NCI-H187 (cell line): ENCODE data around the gene VEGFC.

Source experiments
- DNase-seq, 2 experiments: peaks; one replicate each; lab custom pipeline; 2025; lab: John Stamatoyannopoulos, UW

Gene VEGFC

DNA sequence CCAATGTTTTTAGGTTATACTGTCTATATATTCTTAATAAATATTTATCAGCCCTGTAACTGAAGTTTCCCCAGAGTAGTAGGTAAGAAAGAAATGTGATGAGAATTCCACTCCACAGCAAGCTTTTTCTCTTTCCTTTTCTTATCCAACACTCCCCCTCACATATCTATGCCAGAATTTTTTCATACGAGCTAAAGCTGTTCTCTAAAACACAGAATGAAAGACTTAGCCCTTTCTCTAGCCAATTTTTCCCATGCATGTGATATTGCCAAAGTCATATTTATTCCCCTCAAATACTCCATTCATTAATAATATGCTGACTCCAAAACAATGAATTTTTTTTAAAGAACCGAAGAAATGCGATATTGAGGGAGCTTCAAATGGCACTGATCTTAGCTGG is 32.3 kb downstream of the VEGFC start:
- DNase-seq, result no peak

DNA sequence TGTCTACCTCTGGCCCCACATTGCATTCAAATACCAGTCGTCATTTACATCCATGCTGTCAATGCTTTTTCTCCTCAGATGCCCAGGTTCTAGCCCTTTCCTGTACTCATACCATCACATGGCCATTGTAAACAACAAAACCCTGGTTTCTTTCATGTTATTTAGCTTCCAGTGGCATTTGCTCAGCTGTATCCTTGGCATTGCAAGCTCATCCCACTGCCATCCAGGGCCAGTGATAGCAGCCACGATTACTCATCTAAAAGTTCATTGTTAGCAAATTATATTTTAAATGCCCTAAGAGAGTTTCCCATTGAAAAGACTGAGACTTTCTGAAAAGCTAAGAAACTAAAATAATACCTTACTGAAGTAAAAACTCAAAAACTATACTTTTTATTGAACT is 34.0 kb downstream of the VEGFC start:
- no peak for DNase-seq

DNA sequence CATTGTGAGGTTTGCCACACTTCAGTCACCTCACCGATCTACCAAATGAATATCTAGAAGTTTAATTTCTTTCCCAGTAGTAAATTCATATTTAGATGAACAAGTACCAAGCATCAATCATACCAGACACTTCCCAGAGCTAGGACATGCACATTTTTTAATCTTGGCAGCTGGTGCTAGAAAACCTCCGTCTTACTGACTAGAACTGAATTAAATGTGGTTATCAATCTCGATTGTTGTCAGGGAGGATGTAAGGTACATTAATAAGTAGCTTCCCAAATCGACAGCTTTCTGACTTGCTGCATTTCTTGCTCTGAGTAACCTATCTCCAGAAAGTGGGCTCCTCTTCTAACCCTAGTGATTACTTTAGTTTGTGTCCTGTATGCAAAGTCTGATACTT is 34.4 kb downstream of the VEGFC start:
- no peak for DNase-seq

DNA sequence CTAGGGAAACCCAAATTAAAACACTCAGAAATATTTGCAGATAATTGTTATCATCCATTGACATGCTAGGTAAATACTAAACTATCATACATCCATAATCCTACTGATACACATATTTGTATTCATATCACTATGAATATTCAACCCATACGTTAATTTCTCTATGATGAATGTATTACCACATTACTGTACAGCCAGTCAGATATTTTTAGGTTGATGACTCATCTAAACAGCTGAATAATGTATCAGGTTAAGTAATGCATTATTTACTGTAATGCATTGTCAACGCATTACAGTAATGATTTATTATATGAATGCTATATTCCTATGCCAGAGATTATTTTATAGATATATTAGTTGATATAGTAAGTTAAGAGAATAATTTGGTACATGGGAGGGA is 37.1 kb downstream of the VEGFC start:
- no peak for DNase-seq

DNA sequence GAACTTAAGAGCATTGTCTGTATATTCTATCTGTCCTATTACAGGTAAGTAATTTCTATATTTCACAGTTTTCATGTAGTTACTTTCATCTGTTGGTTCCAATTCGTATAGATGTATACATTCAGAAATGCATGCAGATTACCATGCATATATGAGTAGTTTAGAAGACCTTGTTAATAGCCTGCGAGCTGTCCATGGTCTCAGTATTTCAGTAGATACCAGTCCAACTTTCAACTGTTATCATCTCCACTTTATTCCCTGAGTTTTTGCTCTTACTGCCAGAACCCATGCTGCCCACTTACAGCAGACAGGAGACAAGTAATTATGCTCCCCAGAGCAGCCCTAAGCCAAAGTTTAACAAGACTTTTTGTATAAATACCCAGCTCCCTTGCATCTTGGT is 37.7 kb downstream of the VEGFC start:
- no peak for DNase-seq

DNA sequence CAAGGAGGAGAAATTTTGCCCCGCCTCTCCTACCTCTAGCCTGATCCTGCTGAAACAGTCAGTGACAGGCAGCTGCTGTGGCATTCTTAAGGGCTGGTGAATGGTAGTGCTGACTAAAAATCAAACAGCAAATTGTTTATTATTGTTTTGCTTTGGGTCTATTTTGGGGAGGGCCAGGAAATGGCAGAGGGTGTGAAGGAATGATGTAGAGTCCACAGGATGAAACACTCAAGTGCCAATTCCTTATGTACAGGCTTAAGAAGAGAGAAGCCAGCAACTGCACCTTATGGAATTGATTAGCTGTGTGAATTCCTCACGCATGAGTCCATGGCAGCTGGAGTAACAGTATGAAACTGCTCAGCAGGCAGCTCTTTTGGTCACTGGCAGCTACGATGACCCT is 39.7 kb downstream of the VEGFC start:
- DNase-seq, result no peak

DNA sequence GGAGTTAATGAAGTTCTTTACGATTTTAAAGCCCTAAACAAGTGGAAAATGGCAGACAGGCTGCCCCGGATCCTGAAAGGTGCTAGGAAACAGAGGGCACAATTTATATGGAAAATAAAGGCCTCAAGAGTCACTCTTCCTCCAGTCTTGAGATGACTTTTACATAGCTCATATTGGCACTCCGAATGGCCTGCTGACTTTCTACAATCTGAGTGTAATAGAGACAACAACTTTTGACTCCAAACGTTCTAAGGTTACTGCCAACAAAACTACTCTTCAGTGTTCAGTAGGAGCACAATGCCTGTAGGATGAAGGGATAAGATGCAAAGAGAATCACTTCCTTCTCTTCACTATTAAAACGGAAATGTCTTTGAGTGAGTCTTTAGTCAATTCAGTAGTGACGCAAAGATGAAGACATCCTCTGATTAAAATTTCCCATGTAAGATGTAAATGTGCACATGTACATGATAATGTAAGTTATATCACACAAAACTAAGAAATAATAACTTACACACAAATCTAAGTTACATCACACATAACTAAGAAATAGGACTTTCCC is 40.5 kb downstream of the VEGFC start:
- no peak for DNase-seq

DNA sequence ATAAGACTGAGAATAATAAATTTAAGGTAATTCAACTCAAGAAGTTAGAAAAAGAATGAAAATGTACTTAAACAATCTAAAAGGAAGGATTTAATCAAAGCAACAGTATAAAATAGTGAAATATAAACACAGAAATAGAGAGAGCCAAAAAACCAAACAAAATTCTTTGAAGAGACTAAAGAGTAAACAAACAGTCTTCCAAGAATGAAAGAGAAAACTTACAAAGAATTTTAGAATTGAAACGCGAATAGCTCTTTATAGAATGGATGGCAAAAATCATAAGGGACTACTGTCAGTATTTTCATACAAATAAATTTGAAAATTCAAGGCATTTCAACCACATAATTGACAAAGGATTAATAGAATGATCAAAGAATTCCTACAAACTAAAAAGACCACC is 41.7 kb downstream of the VEGFC start:
- DNase-seq, result no peak

DNA sequence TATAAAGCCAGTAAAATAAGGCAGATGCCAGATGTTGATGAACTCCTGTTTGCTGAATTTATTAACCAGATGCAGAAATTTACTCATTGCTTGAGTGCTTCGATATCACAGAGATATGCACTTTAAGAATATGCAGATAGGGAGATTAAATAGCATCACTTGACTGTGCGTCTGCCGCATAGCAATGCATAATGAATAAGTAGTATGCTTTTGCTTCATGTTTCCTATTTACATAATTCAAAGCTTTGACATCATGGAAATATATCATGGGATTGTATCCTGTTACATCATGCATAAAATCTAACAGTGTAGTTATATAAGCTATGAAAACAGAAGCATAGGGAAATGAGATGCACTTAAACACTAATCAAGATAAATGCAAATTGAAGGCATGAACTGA is 45.9 kb downstream of the VEGFC start:
- no peak for DNase-seq

DNA sequence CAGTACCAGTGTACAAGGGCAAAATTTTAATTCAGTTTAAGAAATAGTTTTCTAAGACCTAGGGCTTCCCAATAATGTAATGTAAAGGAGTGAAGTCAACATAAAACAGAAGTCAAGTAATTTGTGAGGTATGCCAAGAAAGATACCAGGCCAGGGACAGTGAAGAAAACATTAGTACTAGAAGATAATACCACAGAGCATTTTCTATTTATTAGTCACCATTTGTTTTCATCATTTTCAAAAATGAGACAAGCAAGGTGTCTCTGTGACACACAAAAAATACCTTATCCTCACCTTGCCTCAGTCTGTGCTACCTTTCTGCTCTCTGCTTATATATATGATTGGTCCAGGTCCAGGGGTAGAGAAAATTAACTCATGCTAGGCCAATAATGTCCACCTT is 46.8 kb downstream of the VEGFC start:
- no peak for DNase-seq

DNA sequence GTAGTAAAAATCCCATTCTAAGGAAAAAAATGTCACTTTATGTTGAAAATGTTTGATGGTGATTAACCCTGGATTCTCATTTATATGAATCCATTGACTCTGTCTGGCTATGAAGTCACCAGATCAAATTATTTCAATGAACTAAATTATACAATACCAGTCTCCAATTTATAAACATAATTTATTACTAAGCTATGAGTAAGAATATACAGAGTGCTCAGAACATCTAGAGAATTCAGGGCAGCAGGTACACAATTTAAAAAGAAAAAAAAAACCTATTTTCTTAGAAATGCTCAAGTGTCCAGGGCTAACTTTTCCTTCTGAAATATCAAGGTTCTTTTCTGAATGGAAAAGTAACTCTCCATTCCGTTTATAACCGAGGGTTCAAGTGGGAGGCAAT is 48.6 kb downstream of the VEGFC start:
- no peak for DNase-seq

DNA sequence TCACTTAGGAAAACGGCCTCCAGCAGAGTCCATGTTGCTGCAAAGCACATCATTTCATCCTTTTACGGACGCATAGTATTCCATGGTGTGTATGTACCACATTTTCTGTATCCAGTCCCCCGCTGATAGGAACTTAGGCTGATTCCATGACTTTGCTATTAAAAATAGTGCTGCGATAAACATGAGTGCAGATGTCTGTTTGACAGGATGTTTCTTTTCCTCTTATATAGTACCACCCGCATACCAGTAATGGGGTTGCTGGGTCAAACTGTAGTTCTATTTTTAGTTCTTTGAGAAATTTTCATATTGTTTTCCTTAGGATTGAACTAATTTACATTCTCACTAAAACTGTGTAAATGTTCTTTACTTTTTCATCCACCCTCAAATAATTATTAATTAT is 50.5 kb downstream of the VEGFC start:
- no peak for DNase-seq

DNA sequence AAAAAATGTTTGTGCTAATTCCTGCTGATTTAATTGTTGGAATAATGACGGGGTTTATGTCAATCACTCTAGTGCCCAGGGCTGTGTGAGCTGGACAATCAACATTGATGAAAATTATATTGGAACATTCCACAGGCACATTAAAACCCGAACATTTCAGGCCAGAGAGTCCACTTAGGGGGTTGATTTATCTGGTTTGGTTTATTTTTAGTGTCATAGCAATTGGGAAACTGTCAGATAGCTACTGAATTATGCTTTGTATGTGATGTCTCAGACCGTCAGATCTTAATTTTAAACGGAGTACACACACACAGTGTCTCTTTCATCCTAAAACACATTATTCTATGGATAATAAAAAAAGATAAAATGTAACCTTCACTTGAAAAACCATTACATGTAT is 51.5 kb downstream of the VEGFC start:
- DNase-seq, result no peak

DNA sequence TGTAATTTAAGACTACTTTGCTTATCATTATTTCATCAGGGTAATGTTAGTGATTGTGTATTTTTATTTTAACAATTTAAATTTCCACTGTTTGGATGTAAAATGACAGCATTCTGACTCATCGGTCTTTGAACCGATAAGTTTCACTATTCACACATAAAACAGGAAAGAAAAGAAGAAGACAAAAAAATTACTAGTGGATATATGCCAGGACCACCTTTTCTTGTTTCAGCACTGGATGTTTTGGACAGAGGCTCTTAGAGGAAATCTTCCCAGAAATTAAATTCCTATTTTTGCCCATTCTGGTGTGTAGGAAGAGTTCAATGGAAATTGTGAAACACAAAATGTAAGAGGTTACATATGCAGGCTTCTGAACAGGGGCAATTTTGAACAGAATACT is 57.4 kb downstream of the VEGFC start:
- no peak for DNase-seq

DNA sequence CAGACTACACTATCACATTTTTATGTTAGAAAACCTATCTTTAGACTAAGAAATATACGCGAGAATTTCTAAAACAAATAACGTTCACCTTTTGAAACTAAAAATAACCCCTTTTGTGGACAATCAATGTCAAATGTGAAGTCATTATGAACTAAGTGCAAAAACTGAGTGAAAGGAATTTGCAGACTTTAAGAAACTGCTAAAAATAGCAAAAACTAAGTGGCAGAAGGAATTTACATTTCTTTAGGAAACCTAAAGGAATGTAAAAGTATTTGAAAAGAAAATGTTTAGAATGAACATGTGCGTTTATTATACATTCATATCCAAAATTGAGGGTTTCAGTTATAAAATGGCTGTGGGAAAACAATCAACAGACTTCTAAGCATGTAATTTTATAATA is 58.3 kb downstream of the VEGFC start:
- DNase-seq, result no peak

DNA sequence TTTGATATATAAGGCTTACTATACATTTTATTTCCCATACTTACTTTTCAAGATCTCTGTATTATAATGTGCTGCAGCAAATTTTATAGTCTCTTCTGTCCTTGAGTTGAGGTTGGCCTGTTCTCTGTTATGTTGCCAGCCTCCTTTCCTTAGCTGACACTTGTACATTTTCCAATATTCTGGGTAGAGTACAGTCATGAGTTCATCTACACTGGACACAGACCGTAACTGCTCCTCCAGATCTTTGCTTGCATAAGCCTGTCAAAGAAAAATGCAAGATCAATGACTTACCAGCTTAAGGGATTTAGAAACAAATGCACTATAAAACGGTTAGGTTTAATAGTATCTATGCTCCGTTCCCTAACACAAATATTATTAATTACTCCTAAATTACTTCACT is 63.2 kb downstream of the VEGFC start:
- no peak for DNase-seq

DNA sequence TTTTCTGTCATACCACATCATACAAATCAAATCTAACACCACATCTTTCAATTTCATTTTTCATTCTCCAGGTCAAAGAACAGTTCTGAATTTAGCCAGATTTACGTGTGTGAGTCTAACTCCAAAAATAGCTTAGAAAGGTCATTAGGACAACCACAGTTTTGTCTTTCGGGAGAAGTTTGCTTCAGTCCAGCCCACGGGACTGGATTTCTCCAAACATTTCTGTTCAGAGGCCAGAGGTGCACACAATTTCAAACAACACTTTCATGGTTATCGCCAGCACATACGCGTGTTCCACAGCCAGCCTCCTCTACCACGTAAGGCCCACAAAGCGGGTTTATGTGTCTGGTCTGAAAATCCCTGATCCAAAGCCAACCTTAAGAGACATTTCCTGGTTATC is 65.9 kb downstream of the VEGFC start:
- DNase-seq, result no peak

DNA sequence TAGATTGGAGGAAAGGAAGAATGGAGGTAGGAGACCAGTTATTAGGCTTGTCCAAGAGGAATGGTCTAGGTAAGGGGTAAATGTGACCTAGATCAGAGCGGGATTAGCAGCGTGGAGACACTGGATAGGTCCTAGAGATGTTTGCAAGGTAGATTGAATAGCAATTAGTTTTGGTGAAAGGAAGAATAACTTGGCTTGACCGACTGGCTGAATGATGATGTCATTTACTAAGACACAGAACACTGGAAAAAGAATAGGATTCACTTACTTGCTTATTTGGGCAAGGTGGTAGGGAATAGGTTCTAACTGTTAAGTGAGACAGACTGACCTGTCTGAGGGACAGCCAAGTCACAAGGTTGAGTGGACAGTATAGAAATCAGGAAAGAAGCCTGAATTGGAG is 71.3 kb downstream of the VEGFC start:
- DNase-seq, result no peak

DNA sequence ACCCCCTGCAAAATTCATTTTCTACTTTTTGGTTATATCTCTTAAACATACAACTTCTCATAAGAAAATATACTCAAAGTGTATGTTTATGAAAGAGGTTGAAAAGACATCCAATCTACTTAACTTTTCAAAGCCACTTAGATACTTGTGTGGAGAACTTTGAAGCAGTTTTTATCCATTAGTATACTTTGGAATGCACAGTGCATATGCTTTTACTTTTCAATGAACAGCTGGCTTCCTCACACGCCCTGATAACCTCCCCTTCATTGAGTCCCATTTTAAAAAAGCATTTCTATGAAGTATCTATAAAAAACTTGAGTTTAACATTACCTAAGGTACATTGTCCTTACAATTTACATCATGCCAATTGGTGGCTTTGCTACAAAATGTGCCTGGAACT is 73.8 kb downstream of the VEGFC start:
- DNase-seq, result no peak

DNA sequence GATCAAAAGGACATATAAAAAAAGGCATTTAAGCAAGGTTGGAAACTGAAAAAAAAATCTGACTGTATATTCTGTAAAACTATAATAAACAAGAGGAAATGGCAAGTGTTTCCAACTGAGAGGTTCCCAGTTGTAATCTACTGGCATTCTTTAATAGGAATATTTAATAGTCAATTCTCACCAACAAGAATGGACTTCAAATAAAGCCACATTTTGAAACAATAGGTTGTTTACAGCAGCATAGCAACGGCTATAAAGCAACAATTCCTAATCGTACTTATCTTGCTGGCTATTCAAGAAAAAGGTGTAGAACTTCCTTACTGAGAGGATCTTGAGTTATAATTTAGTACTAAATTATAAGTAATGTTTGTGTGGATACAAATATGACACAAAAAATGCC is 75.5 kb downstream of the VEGFC start:
- DNase-seq, result no peak

DNA sequence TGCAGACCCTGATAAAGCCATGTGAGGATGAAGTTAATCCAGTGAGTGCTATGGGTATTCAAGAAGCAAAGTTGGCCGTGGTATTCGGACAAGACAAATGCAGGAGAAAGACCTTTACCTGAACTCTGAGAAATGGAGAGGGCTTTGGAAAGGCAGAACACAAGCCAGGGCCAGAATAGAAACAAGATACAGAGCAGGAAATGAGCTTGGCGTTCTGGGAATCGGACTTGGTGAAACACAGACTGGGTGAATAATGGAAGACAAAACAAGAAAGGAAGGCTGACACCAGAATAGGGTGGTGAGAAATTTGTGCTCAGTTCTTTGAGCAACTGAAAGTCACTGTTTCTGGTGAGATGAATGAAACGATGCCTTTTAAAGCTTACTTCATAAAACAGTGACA is 83.3 kb downstream of the VEGFC start:
- no peak for DNase-seq

DNA sequence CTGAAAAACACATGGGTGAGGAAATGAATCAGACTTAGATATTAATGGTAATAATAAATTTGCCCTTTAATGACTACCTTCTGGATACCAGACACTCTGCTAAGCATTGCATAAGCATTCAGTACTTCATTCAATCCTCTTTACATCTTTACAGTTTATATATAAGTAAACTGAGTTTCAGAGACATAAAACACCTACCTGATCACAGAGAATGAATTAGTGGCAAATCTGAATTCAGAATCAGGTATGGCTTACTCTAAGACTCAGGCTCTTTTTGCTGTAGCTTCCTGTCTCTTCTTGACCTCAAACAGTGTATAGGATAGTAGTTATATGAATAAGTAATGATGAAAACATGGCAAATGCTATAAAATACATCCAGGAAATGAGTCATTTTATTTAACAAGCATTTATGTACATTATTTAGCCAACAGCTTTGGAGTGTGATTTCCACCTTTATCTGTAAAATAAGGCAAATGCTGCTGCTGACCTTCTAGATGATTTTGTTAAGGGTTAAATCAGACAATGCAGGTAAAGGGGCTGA is 83.9 kb downstream of the VEGFC start:
- no peak for DNase-seq

DNA sequence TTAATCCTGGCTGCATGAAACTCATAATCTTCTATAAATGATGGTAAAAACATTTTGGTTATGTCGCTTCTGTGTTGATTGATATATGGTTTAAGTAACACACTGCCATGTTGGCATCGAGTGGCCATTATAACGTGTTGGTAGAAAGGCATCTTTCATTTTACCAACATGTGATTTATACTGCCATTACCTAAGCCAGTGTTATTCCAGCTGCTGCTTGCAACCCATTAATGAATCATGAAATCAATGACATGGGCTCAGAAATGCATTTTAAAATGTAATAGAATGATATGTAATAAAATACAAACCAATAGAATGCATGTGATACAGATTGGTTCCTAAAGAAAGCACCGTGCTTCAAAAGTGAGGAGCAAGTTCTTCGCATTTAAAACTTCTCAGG is 102.0 kb downstream of the VEGFC start:
- DNase-seq, result no peak

DNA sequence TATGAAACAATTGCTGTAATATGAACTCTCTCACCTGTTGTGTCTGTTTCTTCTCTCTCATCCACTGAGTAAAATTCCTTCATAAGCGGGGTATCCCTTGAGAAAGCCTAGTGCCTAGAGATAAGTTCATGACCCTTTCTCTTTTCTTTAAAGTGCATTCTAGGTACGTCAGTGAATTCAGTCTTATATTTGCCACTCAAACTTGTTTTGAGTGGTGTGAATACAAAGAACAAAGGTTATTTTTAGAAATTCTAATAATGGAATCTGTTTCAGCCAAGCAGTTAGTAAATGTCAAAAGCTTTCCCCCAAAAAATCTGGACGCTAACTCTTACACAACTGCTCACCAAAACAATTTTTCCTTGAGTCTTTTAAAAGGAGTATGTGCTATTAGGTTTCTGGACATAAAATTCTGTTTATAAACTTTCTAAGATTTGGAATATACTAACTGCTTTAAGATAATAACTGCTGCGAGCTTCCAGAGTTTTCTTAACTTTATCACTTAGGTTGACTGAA is 112.0 kb downstream of the VEGFC start:
- no peak for DNase-seq

DNA sequence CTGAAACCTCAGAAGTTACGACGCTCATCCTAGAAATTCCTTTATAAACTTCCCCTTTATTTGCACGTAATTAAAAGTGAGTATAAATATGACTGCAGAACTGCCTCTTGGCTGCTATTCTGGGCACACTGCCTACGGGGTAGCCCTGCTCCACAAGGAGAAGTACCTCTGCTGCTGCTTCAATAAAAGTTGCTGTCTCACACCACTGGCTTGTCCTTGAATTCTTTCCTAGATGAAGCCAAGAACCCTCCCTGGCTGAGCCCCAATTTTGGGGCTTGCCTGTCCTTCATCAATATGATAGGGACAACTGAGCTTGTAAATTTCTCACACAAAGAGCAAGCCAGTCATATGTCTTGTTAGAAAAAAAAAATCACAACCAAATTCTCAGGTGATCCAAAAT is 115.8 kb downstream of the VEGFC start:
- no peak for DNase-seq
